Transverse colon (tissue), 4 donors: ENCODE results near the gene VPS11.

ENCODE experiments used
- EP300 ChIP-seq: sonication (generic); formaldehyde crosslinking; IDR thresholded peaks from one replicate; pipeline ENCODE4 v1.6.1; 2017; ENCODE audit warnings: antibody characterized with exemption, low read depth
- POLR2A ChIP-seq: fragments of 450-650 bp; IDR thresholded peaks from one replicate; pipeline ENCODE4 v1.6.1; 2016; ENCODE audit warnings: antibody characterized with exemption, mild to moderate bottlenecking, moderate library complexity
- POLR2AphosphoS5 ChIP-seq, 3 donors: sonication (generic); formaldehyde crosslinking; IDR thresholded peaks; one replicate each; pipeline ENCODE4 v1.6.1; 2016; ENCODE audit warnings: antibody characterized with exemption in 3 of 3
- TF ChIP-seq, protein P1 (sequence below), 5 experiments: fragments of 200-600 bp in 3 of 5; fragments of 450-650 bp in 2 of 5; sonication (generic) in 3 of 5; IDR thresholded peaks; 1 replicate in 2 of 5; 2 replicates in 3 of 5; pipeline ENCODE4 v1.5.1; 2016 to 2017; ENCODE audit warnings: antibody characterized with exemption in 5 of 5, inconsistent platforms in 3 of 5, mild to moderate bottlenecking in 2 of 5, moderate library complexity in 1 of 5

DNA sequence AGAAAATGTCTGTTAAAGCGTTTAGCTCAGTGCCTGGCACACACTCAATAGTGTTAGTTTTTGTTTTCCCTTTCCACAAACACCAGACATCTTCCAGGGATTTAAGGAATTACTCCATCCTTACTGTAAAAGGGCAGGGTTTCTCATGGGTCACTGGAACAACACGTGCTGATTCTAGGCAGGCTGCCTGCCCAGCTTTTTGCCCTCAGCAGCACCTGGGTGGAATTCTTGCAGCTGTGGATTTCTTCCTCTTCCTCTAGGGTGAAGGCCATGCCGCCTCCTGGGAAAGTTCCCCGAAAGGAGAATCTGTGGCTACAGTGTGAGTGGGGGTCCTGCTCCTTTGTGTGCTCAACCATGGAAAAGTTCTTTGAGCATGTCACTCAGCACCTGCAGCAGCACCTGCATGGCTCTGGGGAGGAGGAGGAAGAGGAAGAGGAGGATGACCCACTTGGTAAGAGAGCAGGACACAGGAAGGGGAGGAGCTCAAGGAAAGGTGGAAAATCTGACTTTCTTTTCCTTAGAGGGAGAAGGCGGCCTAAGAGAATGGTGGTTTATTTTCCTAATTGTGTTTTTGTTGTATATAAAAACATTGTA, 59.2 kb downstream of the VPS11 start:
- TF ChIP-seq POLR2A (no peak), EP300 (no peak), POLR2AphosphoS5 (IDR thresholded peaks at IDR 0.05) (no peak)
- TF ChIP-seq, protein P1, sequence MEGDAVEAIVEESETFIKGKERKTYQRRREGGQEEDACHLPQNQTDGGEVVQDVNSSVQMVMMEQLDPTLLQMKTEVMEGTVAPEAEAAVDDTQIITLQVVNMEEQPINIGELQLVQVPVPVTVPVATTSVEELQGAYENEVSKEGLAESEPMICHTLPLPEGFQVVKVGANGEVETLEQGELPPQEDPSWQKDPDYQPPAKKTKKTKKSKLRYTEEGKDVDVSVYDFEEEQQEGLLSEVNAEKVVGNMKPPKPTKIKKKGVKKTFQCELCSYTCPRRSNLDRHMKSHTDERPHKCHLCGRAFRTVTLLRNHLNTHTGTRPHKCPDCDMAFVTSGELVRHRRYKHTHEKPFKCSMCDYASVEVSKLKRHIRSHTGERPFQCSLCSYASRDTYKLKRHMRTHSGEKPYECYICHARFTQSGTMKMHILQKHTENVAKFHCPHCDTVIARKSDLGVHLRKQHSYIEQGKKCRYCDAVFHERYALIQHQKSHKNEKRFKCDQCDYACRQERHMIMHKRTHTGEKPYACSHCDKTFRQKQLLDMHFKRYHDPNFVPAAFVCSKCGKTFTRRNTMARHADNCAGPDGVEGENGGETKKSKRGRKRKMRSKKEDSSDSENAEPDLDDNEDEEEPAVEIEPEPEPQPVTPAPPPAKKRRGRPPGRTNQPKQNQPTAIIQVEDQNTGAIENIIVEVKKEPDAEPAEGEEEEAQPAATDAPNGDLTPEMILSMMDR (IDR thresholded peaks at IDR 0.05): no peak
